Embryonic facial prominence (tissue), 1 donor: Measurements from ENCODE around the gene ACOX3.
"Not testable (repeated sequence)": the region's sequence is repeated elsewhere in the genome, so short reads cannot be mapped to it uniquely, and the experiment has no call there.

Experiments
- DNase-seq: peaks from one replicate; pipeline ENCODE4 v3.0.0-alpha.2; 2016; ENCODE audit errors: extremely low spot score

ACOX3 gene

GRCh38 chr4:8353158-8353669 lies 87.3 kb downstream of the ACOX3 start:
- no peak for DNase-seq

GRCh38 chr4:8352368-8353157 lies 88.0 kb downstream of the ACOX3 start:
- DNase-seq, result no peak

- DNase-seq, result no peak
Measured at GRCh38 chr4:8351931-8352367, 88.6 kb downstream of the ACOX3 start.

- DNase-seq, result no peak
Measured at GRCh38 chr4:8350841-8351461, 89.6 kb downstream of the ACOX3 start.

- DNase-seq, result no peak
Measured at GRCh38 chr4:8350352-8350751, 90.2 kb downstream of the ACOX3 start.

GRCh38 chr4:8349664-8350236 lies 90.8 kb downstream of the ACOX3 start:
- DNase-seq, result no peak

GRCh38 chr4:8349236-8349635 lies 91.3 kb downstream of the ACOX3 start:
- not testable (repeated sequence) for DNase-seq

- DNase-seq, result no peak
Measured at GRCh38 chr4:8348071-8348470, 92.5 kb downstream of the ACOX3 start.

- DNase-seq, result no peak
Measured at GRCh38 chr4:8347660-8348059, 92.9 kb downstream of the ACOX3 start.

GRCh38 chr4:8346838-8347605 lies 93.5 kb downstream of the ACOX3 start:
- no peak for DNase-seq

GRCh38 chr4:8345946-8346814 lies 94.3 kb downstream of the ACOX3 start:
- no peak for DNase-seq

GRCh38 chr4:8345053-8345945 lies 95.2 kb downstream of the ACOX3 start:
- no peak for DNase-seq

- DNase-seq, result no peak
Measured at GRCh38 chr4:8344377-8344776, 96.1 kb downstream of the ACOX3 start.

GRCh38 chr4:8343967-8344331 lies 96.6 kb downstream of the ACOX3 start:
- no peak for DNase-seq

GRCh38 chr4:8343262-8343966 lies 97.1 kb downstream of the ACOX3 start:
- DNase-seq, result no peak

GRCh38 chr4:8342651-8343261 lies 97.8 kb downstream of the ACOX3 start:
- no peak for DNase-seq

GRCh38 chr4:8341691-8342090 lies 98.8 kb downstream of the ACOX3 start:
- no peak for DNase-seq

- not testable (repeated sequence) for DNase-seq
Measured at GRCh38 chr4:8341281-8341680, 99.2 kb downstream of the ACOX3 start.

GRCh38 chr4:8340781-8341241 lies 99.7 kb downstream of the ACOX3 start:
- DNase-seq, result no peak
